Neuronal stem cell (in vitro differentiated cells): Measurements from ENCODE around the gene CAPZA1.

Experiments
- DNase-seq: peaks from one replicate; pipeline ENCODE4 v3.0.0-alpha.2; 2013; ENCODE audit warnings: low spot score
- H2AFZ ChIP-seq: one replicate; pipeline ENCODE4 v1.6.1; 2013; ENCODE audit warnings: mild to moderate bottlenecking, low read length, inconsistent platforms
- H2AK5ac ChIP-seq: 2 replicates; pipeline ENCODE4 v1.6.1; 2013; ENCODE audit warnings: low read depth, mild to moderate bottlenecking, inconsistent platforms, low read length, moderate library complexity, mixed read lengths
- H2BK120ac ChIP-seq: 2 replicates; pipeline ENCODE4 v1.6.1; 2013; ENCODE audit warnings: low read depth, mild to moderate bottlenecking, inconsistent platforms, low read length, moderate library complexity, mixed read lengths
- H2BK12ac ChIP-seq: one replicate; pipeline ENCODE4 v1.6.1; 2013; ENCODE audit warnings: low read length, inconsistent platforms
- H2BK15ac ChIP-seq: 2 replicates; pipeline ENCODE4 v1.6.1; 2013; ENCODE audit warnings: mild to moderate bottlenecking, low read length, inconsistent platforms, mixed read lengths
- H2BK5ac ChIP-seq: one replicate; pipeline ENCODE4 v1.6.1; 2013; ENCODE audit warnings: inconsistent platforms, mild to moderate bottlenecking, low read length, moderate library complexity
- H3K14ac ChIP-seq: one replicate; pipeline ENCODE4 v1.6.1; 2013; ENCODE audit warnings: low read length, inconsistent platforms
- H3K18ac ChIP-seq: 2 replicates; pipeline ENCODE4 v1.6.1; 2013; ENCODE audit warnings: low read length, inconsistent platforms
- H3K23ac ChIP-seq: 2 replicates; pipeline ENCODE4 v1.6.1; 2013; ENCODE audit warnings: low read depth, mild to moderate bottlenecking, mixed read lengths, low read length, inconsistent platforms; ENCODE audit not compliant: poor library complexity
- H3K27ac ChIP-seq: replicated peaks from 3 replicates; pipeline ENCODE4 v1.5.1; 2013; ENCODE audit warnings: low read length, inconsistent platforms
- H3K27me3 ChIP-seq, 3 experiments: 2 replicates each; pipeline ENCODE4 v1.6.1; 2013; ENCODE audit warnings: low read length in 3 of 3, mild to moderate bottlenecking in 2 of 3, inconsistent platforms in 1 of 3, low read depth in 1 of 3, mixed read lengths in 1 of 3, moderate library complexity in 1 of 3; ENCODE audit not compliant: control insufficient read depth in 3 of 3, insufficient read depth in 3 of 3
- H3K36me3 ChIP-seq, 2 donors: replicated peaks in 1 of 2; 2 replicates each; pipeline ENCODE4 v1.6.1; 2013; ENCODE audit warnings: low read length in 2 of 2; ENCODE audit not compliant: control insufficient read depth in 2 of 2, insufficient read depth in 2 of 2
- H3K4ac ChIP-seq: 2 replicates; pipeline ENCODE4 v1.6.1; 2013; ENCODE audit warnings: inconsistent platforms, mild to moderate bottlenecking, low read length, moderate library complexity
- H3K4me1 ChIP-seq, 2 donors: 1 replicate in 1 of 2; 2 replicates in 1 of 2; pipeline ENCODE4 v1.6.1; 2013; ENCODE audit warnings: low read length in 2 of 2, low read depth in 1 of 2; ENCODE audit not compliant: control insufficient read depth in 2 of 2, insufficient read depth in 1 of 2
- H3K4me2 ChIP-seq: one replicate; pipeline ENCODE4 v1.6.1; 2013; ENCODE audit warnings: mild to moderate bottlenecking, low read length, inconsistent platforms; ENCODE audit not compliant: insufficient read depth, poor library complexity, severe bottlenecking
- H3K4me3 ChIP-seq, 2 donors: 2 replicates each; pipeline ENCODE4 v1.5.1; 2013; ENCODE audit warnings: low read length in 2 of 2, mild to moderate bottlenecking in 2 of 2, inconsistent platforms in 1 of 2, moderate library complexity in 1 of 2
- H3K79me1 ChIP-seq: one replicate; pipeline ENCODE4 v1.6.1; 2013; ENCODE audit warnings: low read depth, mild to moderate bottlenecking, inconsistent platforms, low read length, moderate library complexity
- H3K9ac ChIP-seq: one replicate; pipeline ENCODE4 v1.6.1; 2013; ENCODE audit warnings: mild to moderate bottlenecking, low read depth, low read length, inconsistent platforms; ENCODE audit not compliant: poor library complexity
- H3K9me3 ChIP-seq, 2 donors: replicated peaks in 1 of 2; 2 replicates each; pipeline versions ENCODE3 to v1.6.1; 2013; ENCODE audit warnings: low read length in 2 of 2, mild to moderate bottlenecking in 2 of 2, inconsistent platforms in 1 of 2, low read depth in 1 of 2, mixed read lengths in 1 of 2, moderate library complexity in 1 of 2; ENCODE audit not compliant: control insufficient read depth in 2 of 2, insufficient read depth in 1 of 2
- H4K8ac ChIP-seq: one replicate; pipeline ENCODE4 v1.6.1; 2013; ENCODE audit warnings: low read depth, mild to moderate bottlenecking, inconsistent platforms, low read length, moderate library complexity
- H4K91ac ChIP-seq: one replicate; pipeline ENCODE4 v1.6.1; 2013; ENCODE audit warnings: low read length, low read depth, mild to moderate bottlenecking, inconsistent platforms; ENCODE audit not compliant: poor library complexity
- WGBS, 2 donors: extraction: QIAGEN DNeasy Blood & Tissue Kit; methylation state at CpG; one replicate each; pipeline ENCODE4 v1.1.7; 2013; ENCODE audit warnings: missing lambda C conversion rate in 2 of 2, mixed read lengths in 1 of 2; ENCODE audit not compliant: insufficient read length in 2 of 2, insufficient replicate concordance in 1 of 2; ENCODE audit errors: extremely low coverage in 2 of 2; 5-methylcytosine and 5-hydroxymethylcytosine counted together

Gene CAPZA1

DNA sequence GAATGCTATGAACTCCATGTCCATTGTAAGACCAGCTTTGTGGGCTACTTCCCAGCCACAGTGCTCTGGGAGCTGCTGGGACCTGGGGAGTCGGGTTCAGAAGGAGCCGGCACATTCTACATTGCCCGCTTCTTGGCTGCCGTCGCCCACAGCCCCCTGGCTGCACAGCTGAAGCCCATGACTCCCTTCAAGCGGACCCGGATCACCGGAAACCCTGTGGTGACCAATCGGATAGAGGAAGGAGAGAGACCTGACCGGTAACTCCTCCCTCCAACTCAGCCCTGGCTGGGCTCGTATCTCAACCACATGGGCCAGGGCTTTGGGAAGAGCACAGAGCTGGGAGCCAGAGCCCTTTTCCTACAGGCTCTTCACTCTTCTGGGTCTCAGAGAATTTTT lies 70.2 kb downstream of the CAPZA1 start:
- Histone ChIP-seq H3K27me3 (no peaks in the 10 kb centered on the region), H3K79me1 (peaks cover 3% of the 10 kb centered on the region), H2AK5ac (no peak overlapping the region), H3K4me1 (no peaks in the 10 kb centered on the region), H2BK5ac (no peak overlapping the region), H3K27ac (no peak overlapping the region), H3K23ac (no peak overlapping the region), H2BK12ac (no peak overlapping the region), H2BK15ac (no peak overlapping the region), H3K4me3 (no peak overlapping the region), H3K18ac (no peak overlapping the region), H3K4me2 (no peak overlapping the region), H3K4ac (no peak overlapping the region), H4K8ac (no peak overlapping the region), H2AFZ (no peak overlapping the region), H2BK120ac (no peak overlapping the region), H3K14ac (no peak overlapping the region), H3K9me3 (no peaks in the 10 kb centered on the region), H3K9ac (no peak overlapping the region), H3K36me3 (peaks cover 33 to 76% of the 10 kb centered on the region in 2 donors), H4K91ac (no peak overlapping the region)
- DNase-seq = no peak
- no CpG with 5 or more reads among the region's 11 CpGs for WGBS, 2 donors

GRCh38 chr1:112692681-112693080 lies 73.0 kb downstream of the CAPZA1 start:
- no peak overlapping the region for H4K8ac ChIP-seq
- H3K4ac ChIP-seq = no peak overlapping the region
- WGBS, 2 donors = no CpG with 5 or more reads among the region's 5 CpGs
- H2AK5ac ChIP-seq = no peak overlapping the region
- no peak overlapping the region for H2BK12ac ChIP-seq
- H3K4me2 ChIP-seq = no peak overlapping the region
- no peak overlapping the region for H2BK120ac ChIP-seq
- no peak overlapping the region for H2BK15ac ChIP-seq
- H3K4me3 ChIP-seq = no peak overlapping the region
- no peak overlapping the region for H3K9ac ChIP-seq
- no peak overlapping the region for H2AFZ ChIP-seq
- H3K27me3 ChIP-seq = no peaks in the 10 kb centered on the region
- H3K9me3 ChIP-seq = no peaks in the 10 kb centered on the region
- peaks cover 47 to 98% of the 10 kb centered on the region in 2 donors for H3K36me3 ChIP-seq
- no peak for DNase-seq
- H3K79me1 ChIP-seq = peaks cover under 1% of the 10 kb centered on the region
- H3K14ac ChIP-seq = peak overlapping the region; percentile 17
- H3K23ac ChIP-seq = no peak overlapping the region
- H3K27ac ChIP-seq = no peak overlapping the region
- no peak overlapping the region for H4K91ac ChIP-seq
- no peak overlapping the region for H3K18ac ChIP-seq
- no peak overlapping the region for H2BK5ac ChIP-seq
- no peaks in the 10 kb centered on the region for H3K4me1 ChIP-seq

DNA sequence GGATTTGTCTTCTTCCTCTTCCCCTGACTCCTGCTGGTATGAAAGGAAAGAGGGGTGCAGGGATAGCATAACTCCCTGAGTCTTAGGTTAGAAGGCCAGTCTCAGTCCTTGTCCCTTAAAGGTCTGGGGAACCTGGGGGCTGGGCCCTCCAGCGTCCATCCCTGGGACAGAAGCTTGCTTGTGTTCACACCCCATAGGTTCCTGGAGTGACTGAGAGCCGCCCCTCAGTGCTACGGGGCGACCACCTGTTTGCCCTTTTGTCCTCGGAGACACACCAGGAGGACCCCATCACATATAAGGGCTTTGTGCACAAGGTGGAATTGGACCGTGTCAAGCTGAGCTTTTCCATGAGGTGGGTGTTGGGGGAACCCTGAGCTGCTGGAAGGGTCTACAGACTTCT lies 74.2 kb downstream of the CAPZA1 start:
- Histone ChIP-seq H3K14ac (no peak overlapping the region), H3K27ac (no peak overlapping the region), H3K4me3 (no peak overlapping the region), H4K91ac (no peak overlapping the region), H3K4me2 (no peak overlapping the region), H2AFZ (no peak overlapping the region), H2AK5ac (no peak overlapping the region), H3K9ac (no peak overlapping the region), H2BK120ac (no peak overlapping the region), H3K18ac (no peak overlapping the region), H3K27me3 (no peaks in the 10 kb centered on the region), H3K4me1 (no peaks in the 10 kb centered on the region), H4K8ac (no peak overlapping the region), H3K36me3 (peaks cover 56 to 98% of the 10 kb centered on the region in 2 donors), H3K9me3 (no peaks in the 10 kb centered on the region), H2BK12ac (no peak overlapping the region), H2BK5ac (no peak overlapping the region), H3K4ac (no peak overlapping the region), H3K79me1 (no peaks in the 10 kb centered on the region), H2BK15ac (no peak overlapping the region), H3K23ac (no peak overlapping the region)
- no peak for DNase-seq
- no CpG with 5 or more reads among the region's 6 CpGs for WGBS, 2 donors

DNA sequence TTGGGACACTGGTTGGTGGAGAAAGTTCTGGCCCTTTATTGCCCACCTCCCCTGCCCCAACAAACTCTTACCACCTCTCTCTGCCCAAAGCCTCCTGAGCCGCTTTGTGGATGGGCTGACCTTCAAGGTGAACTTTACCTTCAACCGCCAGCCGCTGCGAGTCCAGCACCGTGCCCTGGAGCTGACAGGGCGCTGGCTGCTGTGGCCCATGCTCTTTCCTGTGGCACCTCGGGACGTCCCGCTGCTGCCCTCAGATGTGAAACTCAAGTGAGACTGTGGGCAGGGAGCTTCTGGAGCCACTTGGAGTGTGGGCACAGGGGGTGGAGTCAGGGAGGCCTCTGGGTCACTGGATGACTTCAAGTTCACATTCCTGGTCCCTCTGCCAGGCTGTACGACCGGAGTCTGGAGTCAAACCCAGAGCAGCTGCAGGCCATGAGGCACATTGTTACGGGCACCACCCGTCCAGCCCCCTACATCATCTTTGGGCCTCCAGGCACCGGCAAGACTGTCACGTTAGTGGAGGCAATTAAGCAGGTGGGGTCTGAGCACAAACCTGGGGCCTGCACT lies 74.8 kb downstream of the CAPZA1 start:
- H3K4me2 ChIP-seq = no peak overlapping the region
- no peaks in the 10 kb centered on the region for H3K27me3 ChIP-seq
- no peak overlapping the region for H4K8ac ChIP-seq
- H3K9me3 ChIP-seq = no peaks in the 10 kb centered on the region
- no peak overlapping the region for H2BK5ac ChIP-seq
- H2BK12ac ChIP-seq = no peak overlapping the region
- peaks cover 57 to 98% of the 10 kb centered on the region in 2 donors for H3K36me3 ChIP-seq
- WGBS, 2 donors = no CpG with 5 or more reads among the region's 15 CpGs
- no peak overlapping the region for H3K4ac ChIP-seq
- no peak for DNase-seq
- H2AFZ ChIP-seq = no peak overlapping the region
- H3K79me1 ChIP-seq = no peaks in the 10 kb centered on the region
- H3K4me3 ChIP-seq = no peak overlapping the region
- H4K91ac ChIP-seq = no peak overlapping the region
- H3K14ac ChIP-seq = no peak overlapping the region
- H2BK15ac ChIP-seq = no peak overlapping the region
- no peak overlapping the region for H3K9ac ChIP-seq
- no peaks in the 10 kb centered on the region for H3K4me1 ChIP-seq
- H3K18ac ChIP-seq = no peak overlapping the region
- H2AK5ac ChIP-seq = no peak overlapping the region
- no peak overlapping the region for H2BK120ac ChIP-seq
- no peak overlapping the region for H3K27ac ChIP-seq
- H3K23ac ChIP-seq = no peak overlapping the region
